ENCODE measurements around the gene TXNL1. TPM values are rescaled to one million over a fixed set of nuclear protein-coding genes. Genes with fewer than 3 reads are reported as not detected.

TXNL1 gene
- total and polyA plus RNA-seq, 12 donors = 44.6 to 264 (median 72.8) TPM

GRCh38 chr18:56556907-56557306 is 81.5 kb downstream of the TXNL1 start:
- Histone ChIP-seq H3K4me1 (replicated peaks in 1 of 2) (no peaks in the 10 kb centered on the region), H3K27ac (no peak overlapping the region), H3K4me3 (no peak overlapping the region), H3K9me3 (replicated peaks in 1 of 3) (no peaks in the 10 kb centered on the region), H3K36me3 (replicated peaks in 1 of 2) (no peaks in the 10 kb centered on the region), H3K27me3 (peaks cover 3% of the 10 kb centered on the region)
- no peak for DNase-seq
- WGBS, 4 donors = 86 to 93% (median 88%) methylated on average over 1 of the region's 1 CpG
- intact Hi-C loops (cut with DNase I) = no loop called here
- no peak for TF ChIP-seq POLR2A (IDR thresholded peaks at IDR 0.05)

DNA sequence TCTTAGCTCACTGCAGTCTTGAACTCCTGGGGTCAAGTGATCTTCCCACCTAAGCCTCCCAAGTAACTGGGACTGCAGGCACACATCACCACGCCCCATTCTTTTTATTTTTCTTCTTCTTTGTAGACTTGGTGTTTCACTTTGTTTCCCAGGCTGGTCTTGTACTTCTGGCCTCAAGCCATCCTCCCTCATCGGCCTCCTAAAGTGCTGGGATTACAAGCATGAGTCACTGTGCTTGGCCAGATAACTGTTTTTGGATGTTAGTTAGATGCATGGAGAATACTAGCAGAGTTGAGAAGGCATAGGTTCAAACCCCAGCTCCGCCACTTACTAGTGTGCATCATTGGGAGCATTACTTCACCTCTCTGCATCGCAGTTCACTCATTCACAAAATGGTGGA is 88.3 kb downstream of the TXNL1 start:
- Histone ChIP-seq H3K27ac (no peak overlapping the region), H3K4me1 (replicated peaks in 1 of 2) (no peaks in the 10 kb centered on the region), H3K4me3 (no peak overlapping the region), H3K9me3 (replicated peaks in 1 of 3) (no peaks in the 10 kb centered on the region), H3K36me3 (replicated peaks in 1 of 2) (no peaks in the 10 kb centered on the region), H3K27me3 (no peaks in the 10 kb centered on the region)
- no peak for TF ChIP-seq POLR2A (IDR thresholded peaks at IDR 0.05)
- WGBS, 4 donors = 87 to 92% (median 89%) methylated on average over 4 of the region's 4 CpGs
- intact Hi-C loops (cut with DNase I) = no loop called here
- no peak for DNase-seq

Other genes with a start within 250 kb of the TXNL1 start
- gene WDR7, start 12.8 kb upstream of the TXNL1 start, total RNA-seq = 10 to 100 TPM; 20.4 to 64.6 (median 32.4) TPM
- gene WDR7, start 12.8 kb upstream of the TXNL1 start, polyA plus RNA-seq = 10 to 100 TPM in 1 of 3 donors, 1 to 10 TPM in 2; 3.6 to 21.3 (median 4.0) TPM